CD14-positive monocyte (primary cell): Measurements from ENCODE around the gene IP6K1. TPM values are rescaled to one million over a fixed set of nuclear protein-coding genes. Genes with fewer than 3 reads are reported as not detected.
"Not testable (repeated sequence)": the region's sequence is repeated elsewhere in the genome, so short reads cannot be mapped to it uniquely, and the experiment has no call there.

ENCODE experiments used
- DNase-seq, 3 donors: peaks; one replicate each; pipeline ENCODE4 v3.0.0-alpha.2; 2011 to 2022
- H2AFZ ChIP-seq: 2 replicates; pipeline ENCODE4 v1.6.0; 2012; ENCODE audit warnings: mild to moderate bottlenecking, low read depth, low read length, inconsistent platforms; ENCODE audit not compliant: insufficient read depth, poor library complexity, severe bottlenecking
- H3K27ac ChIP-seq, 2 donors: 1 replicate in 1 of 2; 2 replicates in 1 of 2; pipeline ENCODE4 v1.5.1; 2012 to 2013; ENCODE audit warnings: low read length in 2 of 2, control low read depth in 1 of 2, inconsistent platforms in 1 of 2, low read depth in 1 of 2, mild to moderate bottlenecking in 1 of 2
- H3K27me3 ChIP-seq, 2 donors: one replicate each; pipeline versions ENCODE4 v1.6.0 to v1.6.1; 2011 to 2013; ENCODE audit warnings: low read length in 2 of 2; ENCODE audit not compliant: control insufficient read depth in 2 of 2, insufficient read depth in 2 of 2
- H3K36me3 ChIP-seq, 2 donors: replicated peaks in 1 of 2; 1 replicate in 1 of 2; 2 replicates in 1 of 2; pipeline versions ENCODE4 v1.5.1 to v1.6.1; 2012 to 2013; ENCODE audit warnings: low read length in 2 of 2, control low read depth in 1 of 2, inconsistent platforms in 1 of 2, mild to moderate bottlenecking in 1 of 2; ENCODE audit not compliant: insufficient read depth in 2 of 2, control insufficient read depth in 1 of 2
- H3K4me1 ChIP-seq, 2 donors: 1 replicate in 1 of 2; 2 replicates in 1 of 2; pipeline versions ENCODE4 v1.5.1 to v1.6.1; 2012 to 2013; ENCODE audit warnings: low read length in 2 of 2, control low read depth in 1 of 2, inconsistent platforms in 1 of 2, mild to moderate bottlenecking in 1 of 2, moderate library complexity in 1 of 2; ENCODE audit not compliant: insufficient read depth in 2 of 2, control insufficient read depth in 1 of 2
- H3K4me2 ChIP-seq: replicated peaks from 2 replicates; pipeline ENCODE3; 2012; ENCODE audit warnings: low read length, moderate library complexity, mild to moderate bottlenecking; ENCODE audit not compliant: poor library complexity, severe bottlenecking; ENCODE audit errors: extremely low read depth
- H3K4me3 ChIP-seq, 3 experiments: fragments of 200-600 bp in 1 of 3; sonication (generic) in 1 of 3; replicated peaks in 1 of 3; 1 replicate in 2 of 3; 2 replicates in 1 of 3; pipeline ENCODE4 v1.5.1; 2011 to 2013; ENCODE audit warnings: low read length in 3 of 3, mild to moderate bottlenecking in 3 of 3, control low read depth in 2 of 3, low read depth in 2 of 3, inconsistent platforms in 1 of 3, moderate library complexity in 1 of 3
- H3K79me2 ChIP-seq: 2 replicates; pipeline ENCODE4 v1.6.0; 2012; ENCODE audit warnings: mild to moderate bottlenecking, control low read depth, inconsistent platforms, low read length, moderate library complexity; ENCODE audit not compliant: insufficient read depth
- H3K9ac ChIP-seq: 2 replicates; pipeline ENCODE4 v1.6.0; 2017; ENCODE audit warnings: low read length, mild to moderate bottlenecking; ENCODE audit not compliant: insufficient read depth, poor library complexity, severe bottlenecking
- H3K9me3 ChIP-seq, 2 donors: replicated peaks in 1 of 2; 1 replicate in 1 of 2; 2 replicates in 1 of 2; pipeline versions ENCODE4 v1.5.1 to v1.6.1; 2012 to 2013; ENCODE audit warnings: low read length in 2 of 2, control low read depth in 1 of 2; ENCODE audit not compliant: control insufficient read depth in 1 of 2, insufficient read depth in 1 of 2
- H4K20me1 ChIP-seq: 2 replicates; pipeline ENCODE4 v1.6.0; 2012; ENCODE audit warnings: mild to moderate bottlenecking, low read length, control low read depth, moderate library complexity; ENCODE audit not compliant: insufficient read depth
- H3K27ac Mint-ChIP-seq, 7 donors: one replicate each; pipeline ENCODE4 v1.8.0; 2020; ENCODE audit warnings: mild to moderate bottlenecking in 7 of 7, mixed read lengths in 7 of 7, moderate library complexity in 6 of 7, inconsistent platforms in 2 of 7
- H3K27me3 Mint-ChIP-seq, 3 donors: one replicate each; pipeline ENCODE4 v1.8.0; 2021 to 2022; ENCODE audit warnings: low read depth in 3 of 3, mild to moderate bottlenecking in 3 of 3, mixed read lengths in 3 of 3, moderate library complexity in 3 of 3, inconsistent platforms in 1 of 3
- H3K36me3 Mint-ChIP-seq, 2 donors: one replicate each; pipeline ENCODE4 v1.8.0; 2020; ENCODE audit warnings: mixed read lengths in 2 of 2, inconsistent platforms in 1 of 2, mild to moderate bottlenecking in 1 of 2
- H3K4me1 Mint-ChIP-seq: one replicate; pipeline ENCODE4 v1.8.0; 2020; ENCODE audit warnings: mild to moderate bottlenecking, mixed read lengths
- H3K4me3 Mint-ChIP-seq, 2 donors: one replicate each; pipeline ENCODE4 v1.8.0; 2020; ENCODE audit warnings: mild to moderate bottlenecking in 2 of 2, mixed read lengths in 2 of 2, moderate library complexity in 1 of 2
- H3K9me3 Mint-ChIP-seq, 7 donors: one replicate each; pipeline ENCODE4 v1.8.0; 2020 to 2022; ENCODE audit warnings: mixed read lengths in 7 of 7, mild to moderate bottlenecking in 6 of 7, moderate library complexity in 6 of 7, inconsistent platforms in 2 of 7
- CTCF ChIP-seq: fragments of 200-600 bp; IDR thresholded peaks from one replicate; pipeline ENCODE4 v1.8.0; 2022; ENCODE audit warnings: antibody characterized with exemption, mild to moderate bottlenecking
- WGBS: methylation state at CpG from one replicate; pipeline ENCODE4 v1.1.5; 2013; ENCODE audit warnings: missing lambda C conversion rate; ENCODE audit not compliant: insufficient coverage; 5-methylcytosine and 5-hydroxymethylcytosine counted together
- intact Hi-C, 2 donors: fragments of 100-400 bp; cut with micrococcal nuclease; formaldehyde crosslinking; loops; one replicate each; pipeline versions ENCODE4 v1.15.0 to v1.15.1; 2023
- polyA plus RNA-seq, 3 donors: library from polyadenylated mRNA; depleted of rRNA in 1 of 3; unstranded in 2 of 3; stranded (reverse) in 1 of 3; fragments of 300-500 nt in 2 of 3; fragments of >200 nt in 1 of 3; fragmentation: Illumina TruSeq in 2 of 3; gene quantifications; 1 replicate in 2 of 3; 2 replicates in 1 of 3; pipeline ENCODE4 v1.2.3, GENCODE V29; 2012 to 2021

IP6K1 gene
- polyA plus RNA-seq, 3 donors: 15.8 to 27.1 (median 16.1) TPM

GRCh38 chr3:49780080-49780974 is 6.0 kb downstream of the IP6K1 start:
- H3K4me1 Mint-ChIP-seq: peaks cover 26% of the 10 kb centered on the region
- TF ChIP-seq CTCF: no peak
- Histone ChIP-seq H3K79me2 (peaks cover 98% of the 10 kb centered on the region), H3K4me2 (no peak overlapping the region), H3K36me3 (peaks cover 22 to 63% of the 10 kb centered on the region in 2 donors), H3K4me1 (peaks cover 6 to 12% of the 10 kb centered on the region in 2 donors), H3K27ac (peak overlapping the region in 1 of 2 donors; percentile 51), H3K4me3 (no peak overlapping the region), H3K27me3 (no peaks in the 10 kb centered on the region), H4K20me1 (peaks cover 77% of the 10 kb centered on the region), H2AFZ (no peak overlapping the region), H3K9ac (no peak overlapping the region), H3K9me3 (no peaks in the 10 kb centered on the region)
- H3K27me3 Mint-ChIP-seq: peaks cover 0 to 3% (median under 1%) of the 10 kb centered on the region in 3 donors
- DNase-seq: no peak
- H3K27ac Mint-ChIP-seq: peak overlapping the region in 5 of 7 donors; percentile 10 to 61 (median 37)
- no peak overlapping the region for H3K4me3 Mint-ChIP-seq
- intact Hi-C loops: loop anchor here in 1 of 2 donors (10.0 kb wide), 1 partner anchor 56 kb away; the partner anchor contains the start of gene GMPPB
- H3K36me3 Mint-ChIP-seq: peaks cover 38 to 77% of the 10 kb centered on the region in 2 donors
- H3K9me3 Mint-ChIP-seq: peaks cover 0 to 2% (median 0%) of the 10 kb centered on the region in 7 donors
- 100% methylated on average over 2 of the region's 4 CpGs for WGBS

GRCh38 chr3:49779358-49780079 is 6.8 kb downstream of the IP6K1 start:
- peaks cover 98% of the 10 kb centered on the region for H3K79me2 ChIP-seq
- H3K4me1 ChIP-seq: peaks cover 0 to 5% of the 10 kb centered on the region in 2 donors
- H3K9ac ChIP-seq: no peak overlapping the region
- peaks cover 24 to 67% of the 10 kb centered on the region in 2 donors for H3K36me3 ChIP-seq
- intact Hi-C loops: loop anchor here in 1 of 2 donors (10.0 kb wide), 1 partner anchor 55 kb away; the partner anchor contains the start of gene GMPPB
- 86% methylated on average over 3 of the region's 5 CpGs for WGBS
- no peaks in the 10 kb centered on the region for H3K27me3 ChIP-seq
- H3K9me3 ChIP-seq: no peaks in the 10 kb centered on the region
- H3K9me3 Mint-ChIP-seq: peaks cover 0 to 2% (median 0%) of the 10 kb centered on the region in 7 donors
- H3K4me1 Mint-ChIP-seq: peaks cover 18% of the 10 kb centered on the region
- no peak overlapping the region for H3K4me3 ChIP-seq
- H3K27me3 Mint-ChIP-seq: peaks cover 0 to 2% (median 0%) of the 10 kb centered on the region in 3 donors
- peaks cover 85% of the 10 kb centered on the region for H4K20me1 ChIP-seq
- no peak for DNase-seq
- TF ChIP-seq CTCF: no peak
- peaks cover 38 to 74% of the 10 kb centered on the region in 2 donors for H3K36me3 Mint-ChIP-seq
- H3K4me2 ChIP-seq: no peak overlapping the region
- H3K27ac ChIP-seq: peak overlapping the region in 1 of 2 donors; percentile 51
- peak overlapping the region in 3 of 7 donors; percentile 15 to 60 (median 54) for H3K27ac Mint-ChIP-seq
- no peak overlapping the region for H2AFZ ChIP-seq
- H3K4me3 Mint-ChIP-seq: no peak overlapping the region

GRCh38 chr3:49776101-49776500 is 10.2 kb downstream of the IP6K1 start:
- H3K27me3 Mint-ChIP-seq, intact Hi-C loops, H3K4me1 ChIP-seq, H3K9me3 Mint-ChIP-seq, H3K9ac ChIP-seq, H3K27me3 ChIP-seq, H3K27ac ChIP-seq, DNase-seq, H3K4me3 ChIP-seq, H3K9me3 ChIP-seq, H3K4me3 Mint-ChIP-seq, H3K4me2 ChIP-seq, H3K27ac Mint-ChIP-seq, H2AFZ ChIP-seq: not testable (repeated sequence)
- Histone ChIP-seq H4K20me1 (peaks cover 95% of the 10 kb centered on the region), H3K79me2 (peaks cover 98% of the 10 kb centered on the region), H3K36me3 (peaks cover 14 to 57% of the 10 kb centered on the region in 2 donors)
- 94% methylated on average over 6 of the region's 8 CpGs for WGBS
- peaks cover 11% of the 10 kb centered on the region for H3K4me1 Mint-ChIP-seq
- peaks cover 23 to 51% of the 10 kb centered on the region in 2 donors for H3K36me3 Mint-ChIP-seq
